Skeletal muscle cell (primary cell): ENCODE measurements around the gene GIT2.
A peak's percentile ranks its signal among the peaks of the same experiment; 100 is the strongest.
"Not testable (repeated sequence)": the region's sequence is repeated elsewhere in the genome, so short reads cannot be mapped to it uniquely, and the experiment has no call there.

Experiments
- DNase-seq: peaks from one replicate; pipeline ENCODE4 v3.0.0-alpha.2; 2010; ENCODE audit warnings: low read depth
- H3K4me3 ChIP-seq: 2 replicates; pipeline ENCODE4 v1.5.1; 2011; ENCODE audit warnings: low read depth, mild to moderate bottlenecking, control low read depth, low read length, moderate library complexity

GIT2 gene

GRCh38 chr12:109899783-109900751, 96.1 kb downstream of the GIT2 start, which contains the start of gene TCHP:
Gene TCHP, plus strand, starts transcription at chr12:109900274. Its CDS starts 2,753 bp downstream, at chr12:109903027.
- peak; percentile 64 for DNase-seq
- H3K4me3 ChIP-seq: peak within 1 kb of the TSS; percentile 76

GRCh38 chr12:109899345-109899744, 96.8 kb downstream of the GIT2 start:
- H3K4me3 ChIP-seq: peak overlapping the region; percentile 76
- DNase-seq: not testable (repeated sequence)

GRCh38 chr12:109897029-109897428, 99.1 kb downstream of the GIT2 start:
- no peak overlapping the region for H3K4me3 ChIP-seq

GRCh38 chr12:109896188-109896587, 100.0 kb downstream of the GIT2 start:
- H3K4me3 ChIP-seq: no peak overlapping the region
- no peak for DNase-seq

More at GRCh38 chr12:109897029-109897428, 99.1 kb downstream of the GIT2 start:
- no peak for DNase-seq

GRCh38 chr12:109894939-109895338, 101.2 kb downstream of the GIT2 start:
- no peak overlapping the region for H3K4me3 ChIP-seq
- no peak for DNase-seq

GRCh38 chr12:109893261-109893995, 102.7 kb downstream of the GIT2 start:
- no peak for DNase-seq
- no peak overlapping the region for H3K4me3 ChIP-seq

GRCh38 chr12:109892748-109893147, 103.4 kb downstream of the GIT2 start:
- H3K4me3 ChIP-seq: no peak overlapping the region
- DNase-seq: no peak

- H3K4me3 ChIP-seq: no peak overlapping the region
- DNase-seq: no peak
Measured at GRCh38 chr12:109892165-109892715, 103.9 kb downstream of the GIT2 start.

- not testable (repeated sequence) for H3K4me3 ChIP-seq, DNase-seq
Measured at GRCh38 chr12:109891731-109892130, 104.4 kb downstream of the GIT2 start.

- H3K4me3 ChIP-seq: no peak overlapping the region
- no peak for DNase-seq
Measured at GRCh38 chr12:109890620-109891170, 105.5 kb downstream of the GIT2 start.

- no peak overlapping the region for H3K4me3 ChIP-seq
- peak; percentile 88 for DNase-seq
Measured at GRCh38 chr12:109888179-109889020, 107.8 kb downstream of the GIT2 start.

GRCh38 chr12:109885616-109886015, 110.6 kb downstream of the GIT2 start:
- no peak for DNase-seq
- H3K4me3 ChIP-seq: no peak overlapping the region

GRCh38 chr12:109883461-109883860, 112.7 kb downstream of the GIT2 start:
- no peak overlapping the region for H3K4me3 ChIP-seq
- no peak for DNase-seq

GRCh38 chr12:109881752-109882151, 114.4 kb downstream of the GIT2 start:
- no peak for DNase-seq
- H3K4me3 ChIP-seq: no peak overlapping the region

GRCh38 chr12:109880938-109881337, 115.2 kb downstream of the GIT2 start:
- H3K4me3 ChIP-seq: peak overlapping the region; percentile 60
- no peak for DNase-seq

GRCh38 chr12:109880043-109880931, 115.9 kb downstream of the GIT2 start, which contains the start of gene GLTP:
Gene GLTP, minus strand, starts transcription at chr12:109880541. Its CDS starts 167 bp downstream, at chr12:109880374.
- DNase-seq: no peak
- peak within 1 kb of the TSS; percentile 60 for H3K4me3 ChIP-seq
